Activated naive CD8-positive, alpha-beta T cell treated with anti-CD3 and anti-CD28 coated beads, Interleukin-2, amount 50 U/mL, for 24 hours (primary cell): ENCODE data around the gene RNF169.

Experiments used
- ATAC-seq: fragments of 150-1000 bp; cut with Tn5 transposase; one replicate; pipeline ENCODE4 v1.10.0; 2021
- DNase-seq: peaks from one replicate; pipeline ENCODE4 v3.0.0; 2021
- H3K27ac Mint-ChIP-seq: one replicate; pipeline ENCODE4 v1.8.0; 2021; ENCODE audit warnings: mild to moderate bottlenecking, mixed read lengths
- H3K27me3 Mint-ChIP-seq: one replicate; pipeline ENCODE4 v1.8.0; 2021; ENCODE audit warnings: mixed read lengths
- H3K36me3 Mint-ChIP-seq: one replicate; pipeline ENCODE4 v1.8.0; 2021; ENCODE audit warnings: low read depth, mixed read lengths
- H3K4me1 Mint-ChIP-seq: one replicate; pipeline ENCODE4 v1.8.0; 2021; ENCODE audit warnings: mixed read lengths
- H3K4me3 Mint-ChIP-seq: one replicate; pipeline ENCODE4 v1.8.0; 2021; ENCODE audit warnings: mild to moderate bottlenecking, moderate library complexity, mixed read lengths
- H3K9me3 Mint-ChIP-seq: one replicate; pipeline ENCODE4 v1.8.0; 2021; ENCODE audit warnings: mixed read lengths

RNF169 gene

GRCh38 chr11:74842967-74843366 lies 94.3 kb downstream of the RNF169 start:
- Mint-ChIP-seq H3K4me3 (no peak overlapping the region), H3K4me1 (peaks cover 7% of the 10 kb centered on the region), H3K9me3 (no peaks in the 10 kb centered on the region), H3K36me3 (peaks cover 31% of the 10 kb centered on the region), H3K27me3 (no peaks in the 10 kb centered on the region), H3K27ac (no peak overlapping the region)
- DNase-seq, result no peak
- ATAC-seq, result peak; percentile 40

GRCh38 chr11:74844072-74844471 lies 95.4 kb downstream of the RNF169 start:
- H3K9me3 Mint-ChIP-seq, result no peaks in the 10 kb centered on the region
- H3K27me3 Mint-ChIP-seq, result no peaks in the 10 kb centered on the region
- peaks cover 33% of the 10 kb centered on the region for H3K36me3 Mint-ChIP-seq
- no peak overlapping the region for H3K27ac Mint-ChIP-seq
- H3K4me1 Mint-ChIP-seq, result peaks cover 7% of the 10 kb centered on the region
- DNase-seq (no peak), ATAC-seq (no peak)
- H3K4me3 Mint-ChIP-seq, result no peak overlapping the region

GRCh38 chr11:74844865-74845264 lies 96.2 kb downstream of the RNF169 start:
- Mint-ChIP-seq H3K36me3 (peaks cover 30% of the 10 kb centered on the region), H3K4me1 (peaks cover 5% of the 10 kb centered on the region), H3K27ac (no peak overlapping the region), H3K27me3 (no peaks in the 10 kb centered on the region), H3K4me3 (no peak overlapping the region), H3K9me3 (no peaks in the 10 kb centered on the region)
- ATAC-seq, result no peak
- DNase-seq, result no peak

GRCh38 chr11:74845978-74846517 lies 97.4 kb downstream of the RNF169 start:
- Mint-ChIP-seq H3K4me3 (no peak overlapping the region), H3K36me3 (peaks cover 25% of the 10 kb centered on the region), H3K27ac (no peak overlapping the region)

GRCh38 chr11:74846770-74847169 lies 98.1 kb downstream of the RNF169 start:
- Mint-ChIP-seq H3K36me3 (peaks cover 33% of the 10 kb centered on the region), H3K4me3 (no peak overlapping the region), H3K9me3 (no peaks in the 10 kb centered on the region)

More at GRCh38 chr11:74845978-74846517, 97.4 kb downstream of the RNF169 start:
- Mint-ChIP-seq H3K27me3 (no peaks in the 10 kb centered on the region), H3K9me3 (no peaks in the 10 kb centered on the region), H3K4me1 (peaks cover 5% of the 10 kb centered on the region)
- ATAC-seq, result no peak
- DNase-seq, result no peak

GRCh38 chr11:74847395-74847794 lies 98.7 kb downstream of the RNF169 start:
- no peaks in the 10 kb centered on the region for H3K27me3 Mint-ChIP-seq
- peaks cover 38% of the 10 kb centered on the region for H3K36me3 Mint-ChIP-seq
- H3K27ac Mint-ChIP-seq, result no peak overlapping the region
- DNase-seq, result no peak
- H3K9me3 Mint-ChIP-seq, result no peaks in the 10 kb centered on the region
- no peak overlapping the region for H3K4me3 Mint-ChIP-seq
- ATAC-seq, result no peak
- peaks cover 5% of the 10 kb centered on the region for H3K4me1 Mint-ChIP-seq

More at GRCh38 chr11:74846770-74847169, 98.1 kb downstream of the RNF169 start:
- DNase-seq (no peak), ATAC-seq (no peak)
- H3K4me1 Mint-ChIP-seq, result peaks cover 5% of the 10 kb centered on the region
- no peak overlapping the region for H3K27ac Mint-ChIP-seq
- H3K27me3 Mint-ChIP-seq, result no peaks in the 10 kb centered on the region

- Mint-ChIP-seq H3K27me3 (no peaks in the 10 kb centered on the region), H3K9me3 (no peaks in the 10 kb centered on the region), H3K27ac (no peak overlapping the region), H3K4me3 (no peak overlapping the region), H3K36me3 (peaks cover 39% of the 10 kb centered on the region), H3K4me1 (peaks cover 5% of the 10 kb centered on the region)
- ATAC-seq, result no peak
- no peak for DNase-seq
These were observed 99.2 kb downstream of the RNF169 start for GRCh38 chr11:74847895-74848294.

- Mint-ChIP-seq H3K4me1 (peaks cover 5% of the 10 kb centered on the region), H3K36me3 (peaks cover 34% of the 10 kb centered on the region), H3K9me3 (no peaks in the 10 kb centered on the region), H3K4me3 (no peak overlapping the region), H3K27me3 (no peaks in the 10 kb centered on the region), H3K27ac (no peak overlapping the region)
- DNase-seq, result no peak
- no peak for ATAC-seq
These were observed 101.1 kb downstream of the RNF169 start for GRCh38 chr11:74849525-74850391.

GRCh38 chr11:74853223-74853622 lies 104.6 kb downstream of the RNF169 start:
- H3K27ac Mint-ChIP-seq, result no peak overlapping the region
- H3K4me3 Mint-ChIP-seq, result no peak overlapping the region
- H3K27me3 Mint-ChIP-seq, result no peaks in the 10 kb centered on the region
- DNase-seq (no peak), ATAC-seq (no peak)
- H3K4me1 Mint-ChIP-seq, result no peaks in the 10 kb centered on the region
- peaks cover 42% of the 10 kb centered on the region for H3K36me3 Mint-ChIP-seq
- H3K9me3 Mint-ChIP-seq, result no peaks in the 10 kb centered on the region

GRCh38 chr11:74860743-74861142 lies 112.1 kb downstream of the RNF169 start:
- Mint-ChIP-seq H3K27me3 (no peaks in the 10 kb centered on the region), H3K4me3 (no peak overlapping the region), H3K9me3 (peaks cover 35% of the 10 kb centered on the region), H3K27ac (no peak overlapping the region), H3K36me3 (peaks cover 79% of the 10 kb centered on the region), H3K4me1 (peaks cover 2% of the 10 kb centered on the region)
- DNase-seq (no peak), ATAC-seq (no peak)

- no peaks in the 10 kb centered on the region for H3K27me3 Mint-ChIP-seq
- H3K4me1 Mint-ChIP-seq, result peaks cover 2% of the 10 kb centered on the region
- ATAC-seq, result no peak
- H3K4me3 Mint-ChIP-seq, result no peak overlapping the region
- H3K9me3 Mint-ChIP-seq, result peaks cover 57% of the 10 kb centered on the region
- DNase-seq, result no peak
- H3K36me3 Mint-ChIP-seq, result peaks cover 92% of the 10 kb centered on the region
- no peak overlapping the region for H3K27ac Mint-ChIP-seq
These were observed 114.8 kb downstream of the RNF169 start for GRCh38 chr11:74863410-74863809.

GRCh38 chr11:74866557-74866956 lies 117.9 kb downstream of the RNF169 start:
- Mint-ChIP-seq H3K27me3 (no peaks in the 10 kb centered on the region), H3K4me1 (peaks cover 2% of the 10 kb centered on the region), H3K36me3 (peaks cover 94% of the 10 kb centered on the region), H3K27ac (no peak overlapping the region), H3K4me3 (no peak overlapping the region), H3K9me3 (peaks cover 69% of the 10 kb centered on the region)
- no peak for DNase-seq
- ATAC-seq, result no peak

GRCh38 chr11:74870485-74870884 lies 121.8 kb downstream of the RNF169 start:
- ATAC-seq, result no peak

GRCh38 chr11:74871037-74871436 lies 122.4 kb downstream of the RNF169 start:
- no peak overlapping the region for H3K27ac Mint-ChIP-seq
- peaks cover 90% of the 10 kb centered on the region for H3K36me3 Mint-ChIP-seq
- H3K27me3 Mint-ChIP-seq, result no peaks in the 10 kb centered on the region
- H3K4me3 Mint-ChIP-seq, result no peak overlapping the region
- H3K9me3 Mint-ChIP-seq, result peaks cover 59% of the 10 kb centered on the region
- ATAC-seq (no peak), DNase-seq (no peak)
- H3K4me1 Mint-ChIP-seq, result no peaks in the 10 kb centered on the region

More at GRCh38 chr11:74870485-74870884, 121.8 kb downstream of the RNF169 start:
- no peak for DNase-seq
- Mint-ChIP-seq H3K4me1 (no peaks in the 10 kb centered on the region), H3K36me3 (peaks cover 91% of the 10 kb centered on the region), H3K27ac (no peak overlapping the region), H3K27me3 (no peaks in the 10 kb centered on the region), H3K4me3 (no peak overlapping the region), H3K9me3 (peaks cover 61% of the 10 kb centered on the region)

- no peak overlapping the region for H3K4me3 Mint-ChIP-seq
- no peaks in the 10 kb centered on the region for H3K27me3 Mint-ChIP-seq
- DNase-seq (peak; percentile 6), ATAC-seq (no peak)
- no peak overlapping the region for H3K27ac Mint-ChIP-seq
- no peaks in the 10 kb centered on the region for H3K4me1 Mint-ChIP-seq
- H3K36me3 Mint-ChIP-seq, result peaks cover 47% of the 10 kb centered on the region
- H3K9me3 Mint-ChIP-seq, result peaks cover 19% of the 10 kb centered on the region
These were observed 128.5 kb downstream of the RNF169 start for GRCh38 chr11:74877132-74877531.
